DOHH2 (cell line): ENCODE results near the gene EML5.

Experiments used
- H3F3A ChIP-seq: fragments of 200-600 bp; sonication (generic), shearing (Covaris generic); 2 replicates; pipeline ENCODE4 v1.6.0; 2016; ENCODE audit warnings: antibody characterized with exemption, mild to moderate bottlenecking; ENCODE audit not compliant: control insufficient read depth, insufficient read depth
- H3K27ac ChIP-seq: fragments of 200-600 bp; sonication (generic); 2 replicates; pipeline ENCODE4 v1.5.1; 2014; ENCODE audit warnings: low read depth, mild to moderate bottlenecking, low read length, moderate library complexity
- H3K27me3 ChIP-seq: fragments of 200-600 bp; sonication (generic); 2 replicates; pipeline ENCODE4 v1.6.1; 2014; ENCODE audit warnings: mild to moderate bottlenecking, low read length, mixed read lengths; ENCODE audit not compliant: control insufficient read depth
- H3K36me3 ChIP-seq: fragments of 200-600 bp; sonication (generic); 2 replicates; pipeline ENCODE4 v1.6.1; 2014; ENCODE audit warnings: mild to moderate bottlenecking, low read length, moderate library complexity, mixed read lengths; ENCODE audit not compliant: control insufficient read depth
- H3K4me1 ChIP-seq: fragments of 200-600 bp; sonication (generic); 2 replicates; pipeline ENCODE4 v1.6.1; 2014; ENCODE audit warnings: mild to moderate bottlenecking, low read length, mixed read lengths; ENCODE audit not compliant: control insufficient read depth
- H3K4me2 ChIP-seq: fragments of 200-600 bp; sonication (generic); 2 replicates; pipeline ENCODE4 v1.6.0; 2014; ENCODE audit warnings: mild to moderate bottlenecking, low read length, moderate library complexity
- H3K4me3 ChIP-seq: fragments of 200-600 bp; sonication (generic); 2 replicates; pipeline ENCODE4 v1.5.1; 2014; ENCODE audit warnings: mild to moderate bottlenecking, low read length, mixed read lengths
- H3K79me2 ChIP-seq: fragments of 200-600 bp; sonication (generic); 2 replicates; pipeline ENCODE4 v1.6.1; 2014; ENCODE audit warnings: mild to moderate bottlenecking, low read length, mixed read lengths; ENCODE audit not compliant: control insufficient read depth
- H3K9me2 ChIP-seq: fragments of 200-600 bp; sonication (generic); replicated peaks from 2 replicates; pipeline ENCODE4 v1.6.1; 2014; ENCODE audit warnings: mild to moderate bottlenecking, low read length, mixed read lengths; ENCODE audit not compliant: control insufficient read depth
- H3K9me3 ChIP-seq: fragments of 200-600 bp; sonication (generic); 2 replicates; pipeline ENCODE4 v1.6.1; 2014; ENCODE audit warnings: antibody characterized with exemption, low read length, mixed read lengths; ENCODE audit not compliant: control insufficient read depth, insufficient read depth
- H4K20me1 ChIP-seq: fragments of 200-600 bp; sonication (generic); 2 replicates; pipeline ENCODE4 v1.6.0; 2014; ENCODE audit warnings: low read depth, mild to moderate bottlenecking, antibody characterized with exemption, low read length, moderate library complexity; ENCODE audit not compliant: control insufficient read depth, insufficient read depth
- CTCF ChIP-seq: fragments of 200-600 bp; sonication (generic); IDR thresholded peaks from one replicate; pipeline ENCODE4 v1.5.1; 2014; ENCODE audit warnings: antibody characterized with exemption, mild to moderate bottlenecking, low read depth, low read length; ENCODE audit not compliant: poor library complexity, severe bottlenecking
- EZH2phosphoT487 ChIP-seq: fragments of 200-600 bp; sonication (generic); IDR thresholded peaks from 2 replicates; pipeline ENCODE4 v1.6.1; 2017; ENCODE audit warnings: borderline replicate concordance, mild to moderate bottlenecking, antibody characterized with exemption, low read length, moderate library complexity, mixed read lengths

Gene EML5

GRCh38 chr14:88786715-88787114 lies 6.0 kb downstream of the EML5 start:
- H3K27me3 ChIP-seq: peaks cover 6% of the 10 kb centered on the region
- no peaks in the 10 kb centered on the region for H3K36me3 ChIP-seq
- H3K4me3 ChIP-seq: no peak overlapping the region
- H3K9me3 ChIP-seq: peaks cover 20% of the 10 kb centered on the region
- peaks cover 5% of the 10 kb centered on the region; the same call in 1 of the 2 replicates for H3F3A ChIP-seq
- peaks cover 16% of the 10 kb centered on the region for H3K4me1 ChIP-seq
- no peak overlapping the region for H3K4me2 ChIP-seq
- peaks cover 6% of the 10 kb centered on the region; the same call in 1 of the 2 replicates for H3K79me2 ChIP-seq
- no peaks in the 10 kb centered on the region for H4K20me1 ChIP-seq
- no peak for TF ChIP-seq CTCF
- no peak for TF ChIP-seq EZH2phosphoT487
- H3K27ac ChIP-seq: no peak overlapping the region
- H3K9me2 ChIP-seq: no peaks in the 10 kb centered on the region

GRCh38 chr14:88785911-88786310 lies 6.8 kb downstream of the EML5 start:
- no peaks in the 10 kb centered on the region for H3K9me2 ChIP-seq

GRCh38 chr14:88775532-88775931 lies 17.2 kb downstream of the EML5 start:
- Histone ChIP-seq H4K20me1 (no peaks in the 10 kb centered on the region), H3K4me2 (no peak overlapping the region), H3K9me3 (no peaks in the 10 kb centered on the region), H3K79me2 (no peaks in the 10 kb centered on the region), H3K4me1 (no peaks in the 10 kb centered on the region), H3K27ac (no peak overlapping the region), H3K36me3 (no peaks in the 10 kb centered on the region), H3K4me3 (no peak overlapping the region), H3K27me3 (no peaks in the 10 kb centered on the region), H3F3A (no peaks in the 10 kb centered on the region), H3K9me2 (no peaks in the 10 kb centered on the region)
- TF ChIP-seq CTCF (no peak), EZH2phosphoT487 (no peak)

More at GRCh38 chr14:88785911-88786310, 6.8 kb downstream of the EML5 start:
- TF ChIP-seq EZH2phosphoT487 (no peak), CTCF (no peak)
- no peaks in the 10 kb centered on the region for H3K36me3 ChIP-seq
- peaks cover 8% of the 10 kb centered on the region for H3K4me1 ChIP-seq
- H4K20me1 ChIP-seq: no peaks in the 10 kb centered on the region
- H3K27me3 ChIP-seq: no peaks in the 10 kb centered on the region; the same call in 1 of the 2 replicates
- H3K27ac ChIP-seq: no peak overlapping the region
- H3K9me3 ChIP-seq: peaks cover 20% of the 10 kb centered on the region
- no peak overlapping the region for H3K4me3 ChIP-seq
- H3F3A ChIP-seq: peaks cover under 1% of the 10 kb centered on the region; the same call in 1 of the 2 replicates
- H3K4me2 ChIP-seq: no peak overlapping the region
- 0 out of 2 replicates have a peak, but pooled peaks cover 4% of the 10 kb centered on the region for H3K79me2 ChIP-seq
